ENCODE results near the gene HOXD11. TPM values are rescaled to one million over a fixed set of nuclear protein-coding genes. Genes with fewer than 3 reads are reported as not detected.

Gene HOXD11
- total RNA-seq, 1 experiment from 2014 or later: not detected

- POLR2A ChIA-PET: no interaction called here
- CTCF ChIA-PET: interaction anchor here (0.6 to 2.3 kb wide), 8 partner anchors 10 to 515 kb away, joined by 3 to 11 read pairs (median 4); no protein-coding TSS in a partner anchor
- peak overlapping the region; percentile 52 for H3K4me3 Mint-ChIP-seq
- H3K36me3 Mint-ChIP-seq: 0 out of 2 replicates have a peak, but pooled peaks cover 2% of the 10 kb centered on the region
- H3K27ac Mint-ChIP-seq: no peak overlapping the region
- H3K27me3 Mint-ChIP-seq (ENCODE audit: low read depth): peaks cover 98% of the 10 kb centered on the region
- no peak for TF ChIP-seq ZBTB21 (CRISPR knock-in tag; IDR thresholded peaks at IDR 0.05; ENCODE audit: borderline replicate concordance)
- no peak for TF ChIP-seq CTCF (IDR thresholded peaks at IDR 0.05)
- TF ChIP-seq ZNF232 (CRISPR knock-in tag; IDR thresholded peaks at IDR 0.05): no peak
- TF ChIP-seq ZSCAN18 (CRISPR knock-in tag; IDR thresholded peaks at IDR 0.05): no peak
- ATAC-seq (no peak), DNase-seq (ENCODE audit: low spot score) (no peak)
- no peaks in the 10 kb centered on the region for H3K9me3 Mint-ChIP-seq
- peaks cover 20% of the 10 kb centered on the region for H3K4me1 Mint-ChIP-seq
These were observed 30.1 kb downstream of the HOXD11 start for GRCh38 chr2:176137252-176137580.

- ChIA-PET CTCF (no interaction called here), POLR2A (no interaction called here)
- DNase-seq (ENCODE audit: low spot score) (no peak), ATAC-seq (no peak)
- Mint-ChIP-seq H3K4me3 (no peak overlapping the region), H3K36me3 (no peaks in the 10 kb centered on the region), H3K27ac (no peak overlapping the region), H3K9me3 (no peaks in the 10 kb centered on the region), H3K4me1 (peaks cover 17% of the 10 kb centered on the region), H3K27me3 (ENCODE audit: low read depth) (peaks cover 98% of the 10 kb centered on the region)
- TF ChIP-seq ZMAT4 (CRISPR knock-in tag; IDR thresholded peaks at IDR 0.05): no peak
- no peak for TF ChIP-seq SOX15 (CRISPR knock-in tag; IDR thresholded peaks at IDR 0.05)
- no peak for TF ChIP-seq NFYB (CRISPR knock-in tag; conservative IDR thresholded peaks at IDR 0.05; ENCODE audit: low read depth)
- TF ChIP-seq ZNF138 (CRISPR knock-in tag; conservative IDR thresholded peaks at IDR 0.05): no peak
- no peak for TF ChIP-seq RORB (CRISPR knock-in tag; IDR thresholded peaks at IDR 0.05)
- no peak for TF ChIP-seq CTCF (IDR thresholded peaks at IDR 0.05)
- no peak for TF ChIP-seq ATF1 (CRISPR knock-in tag; IDR thresholded peaks at IDR 0.05)
- TF ChIP-seq ZNF219 (CRISPR knock-in tag; IDR thresholded peaks at IDR 0.05; ENCODE audit: borderline replicate concordance): no peak
- TF ChIP-seq PRRX2 (CRISPR knock-in tag; IDR thresholded peaks at IDR 0.05): no peak
These were observed 30.8 kb downstream of the HOXD11 start for GRCh38 chr2:176137906-176138305.

- ATAC-seq: no peak
- Mint-ChIP-seq H3K9me3 (no peaks in the 10 kb centered on the region), H3K27me3 (ENCODE audit: low read depth) (peaks cover 98% of the 10 kb centered on the region), H3K36me3 (no peaks in the 10 kb centered on the region), H3K4me1 (peaks cover 17% of the 10 kb centered on the region), H3K27ac (no peak overlapping the region), H3K4me3 (no peak overlapping the region)
- POLR2A ChIA-PET: no interaction called here
- CTCF ChIA-PET: interaction anchor here (2.8 to 3.4 kb wide), 6 partner anchors 12 to 516 kb away, joined by 14 to 73 read pairs (median 26); no protein-coding TSS in a partner anchor
- no peak for DNase-seq (ENCODE audit: low spot score)
- TF ChIP-seq NFATC4 (CRISPR knock-in tag; IDR thresholded peaks at IDR 0.05) (no peak), MXD4 (CRISPR knock-in tag; IDR thresholded peaks at IDR 0.05; ENCODE audit: borderline replicate concordance) (no peak), USF2 (CRISPR knock-in tag; IDR thresholded peaks at IDR 0.05) (no peak), JUN (CRISPR knock-in tag; IDR thresholded peaks at IDR 0.05) (no peak), ERG (CRISPR knock-in tag; IDR thresholded peaks at IDR 0.05) (no peak), IRF1 (CRISPR knock-in tag; IDR thresholded peaks at IDR 0.05) (no peak), KAT7 (CRISPR knock-in tag; IDR thresholded peaks at IDR 0.05; ENCODE audit: borderline replicate concordance) (no peak), AR (CRISPR knock-in tag; IDR thresholded peaks at IDR 0.05) (no peak)
These were observed 31.4 kb downstream of the HOXD11 start for GRCh38 chr2:176138526-176138922.

Measured in WTC11 (cell line).